K562 (cell line): ENCODE data around the gene FBXO28. TPM values are rescaled to one million over a fixed set of nuclear protein-coding genes. Genes with fewer than 3 reads are reported as not detected.

Experiments used
- ARID2 ChIP-seq: fragments of 450-650 bp; IDR thresholded peaks from 2 replicates; pipeline ENCODE4 v1.6.1; 2017; ENCODE audit warnings: antibody characterized with exemption, mild to moderate bottlenecking
- CEBPG ChIP-seq, 3 experiments: fragments of 200-800 bp in 1 of 3; sonication (Bioruptor generic) in 1 of 3; sonication (generic) in 1 of 3; formaldehyde crosslinking in 1 of 3; IDR thresholded peaks in 2 of 3; conservative IDR thresholded peaks in 1 of 3; 2 replicates each; pipeline versions ENCODE4 v1.6.1 to v1.8.0; 2016 to 2022; ENCODE audit warnings: missing compliant biosample characterization in 2 of 3, missing genetic modification characterization in 2 of 3, mild to moderate bottlenecking in 1 of 3, missing genetic modification reagents in 1 of 3
- FOS ChIP-seq: IDR thresholded peaks from 3 replicates; pipeline ENCODE4 v1.6.1; 2011; ENCODE audit not compliant: insufficient read length; ENCODE audit errors: extremely low read depth
- MCM5 ChIP-seq: fragments of 450-650 bp; IDR thresholded peaks from 2 replicates; pipeline ENCODE4 v1.6.1; 2016; ENCODE audit warnings: low read depth
- NFIX ChIP-seq: fragments of 250-450 bp; sonication (Bioruptor Pico); IDR thresholded peaks from 2 replicates; pipeline ENCODE4 v1.4.0; 2020; ENCODE audit warnings: low read depth, mild to moderate bottlenecking, moderate library complexity
- SIN3B ChIP-seq: fragments of 450-650 bp; IDR thresholded peaks from 2 replicates; pipeline ENCODE4 v1.6.1; 2017; ENCODE audit warnings: low read depth, mild to moderate bottlenecking, moderate library complexity
- STAG1 ChIP-seq: sonication (generic); formaldehyde crosslinking; IDR thresholded peaks from 2 replicates; pipeline ENCODE4 v1.5.0; 2020; ENCODE audit warnings: missing genetic modification reagents, borderline replicate concordance
- ZBTB8A ChIP-seq: fragments of 450-650 bp; IDR thresholded peaks from 2 replicates; pipeline ENCODE4 v1.6.1; 2018; ENCODE audit warnings: mild to moderate bottlenecking, moderate library complexity; ENCODE audit not compliant: partially characterized antibody
- ZNF57 ChIP-seq: fragments of 450-650 bp; formaldehyde crosslinking; IDR thresholded peaks from 2 replicates; pipeline ENCODE4 v1.4.0; 2020; ENCODE audit warnings: mild to moderate bottlenecking, moderate library complexity
- ZNF589 ChIP-seq: fragments of 200-800 bp; sonication (Bioruptor generic); IDR thresholded peaks from 2 replicates; pipeline ENCODE4 v1.6.1; 2016; ENCODE audit warnings: low read depth, missing genetic modification characterization, missing compliant biosample characterization
- ZNF778 ChIP-seq: fragments of 450-650 bp; formaldehyde crosslinking; IDR thresholded peaks from 2 replicates; pipeline ENCODE4 v1.4.0; 2020; ENCODE audit warnings: mild to moderate bottlenecking, moderate library complexity
- polyA plus RNA-seq, 8 experiments: library from polyadenylated mRNA; depleted of rRNA in 4 of 8; stranded (reverse) in 5 of 8; unstranded in 3 of 8; fragments of >200 nt; fragmentation: Nextera tagmentation in 2 of 8; fragmentation: Illumina TruSeq in 1 of 8; extraction: Ambion mirVana in 2 of 8; extraction: Trizol in 1 of 8; gene quantifications; 2 replicates each; pipeline versions ENCODE4 v1.2.1 to v1.2.3, GENCODE V29; 2011 to 2014; ENCODE audit warnings: inconsistent platforms in 1 of 8, missing spikeins in 1 of 8
- total RNA-seq, 7 experiments: library from RNA; depleted of rRNA in 6 of 7; stranded (reverse); fragments of >200 nt in 6 of 7; fragmentation: Illumina TruSeq in 2 of 7; extraction: Trizol in 2 of 7; gene quantifications; 2 replicates each; pipeline versions ENCODE4 v1.2.1 to v1.2.3, GENCODE V29; 2011 to 2021; ENCODE audit warnings: low replicate concordance in 1 of 7
- TF ChIP-seq, protein P1 (sequence below): IDR thresholded peaks from 3 replicates; pipeline ENCODE4 v1.6.1; 2011; ENCODE audit warnings: borderline replicate concordance, mild to moderate bottlenecking, moderate library complexity; ENCODE audit not compliant: insufficient read length; ENCODE audit errors: extremely low read depth
- TF ChIP-seq, protein P2 (sequence below): IDR thresholded peaks from 2 replicates; pipeline ENCODE4 v1.6.1; 2016; ENCODE audit warnings: missing genetic modification characterization, missing compliant biosample characterization
- TF ChIP-seq, protein P3 (sequence below), 2 experiments: fragments of 200-800 bp in 1 of 2; sonication (Bioruptor generic) in 1 of 2; sonication (generic) in 1 of 2; formaldehyde crosslinking in 1 of 2; IDR thresholded peaks in 1 of 2; conservative IDR thresholded peaks in 1 of 2; 2 replicates each; pipeline versions ENCODE4 v1.5.0 to v1.6.1; 2016 to 2020; ENCODE audit warnings: missing compliant biosample characterization in 1 of 2, missing genetic modification characterization in 1 of 2, missing genetic modification reagents in 1 of 2

FBXO28 gene
- total and polyA plus RNA-seq, 9 of the 15 experiments (the other 6 are each of a cell fraction or from before 2014, with no cell fraction given): 4.1 to 34.8 (median 25.3) TPM

DNA sequence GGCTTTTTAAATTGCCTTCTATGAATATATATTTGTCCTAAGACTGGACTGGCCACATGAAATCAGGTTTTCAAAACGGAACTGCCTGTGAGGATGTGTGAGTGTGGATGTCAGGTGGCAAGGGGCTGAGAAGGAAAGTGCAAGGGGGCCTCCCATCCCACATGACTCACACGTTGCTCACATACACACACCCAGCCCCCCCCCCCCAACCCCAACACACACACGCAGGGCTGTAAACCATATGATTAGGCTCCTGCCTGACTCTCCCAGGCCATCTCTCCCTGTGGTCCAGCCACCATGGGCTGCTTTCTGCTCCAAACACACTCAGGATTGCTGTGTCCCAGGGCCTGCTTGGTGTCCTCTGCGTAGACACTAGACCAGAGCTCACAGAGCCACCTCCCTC, 91.5 kb downstream of the FBXO28 start (continued):
- TF ChIP-seq ZNF589 (CRISPR knock-in tag) (no peak), MCM5 (no peak), CEBPG (CRISPR knock-in tag; IDR thresholded peaks at IDR 0.05) (no peak), CEBPG (tag; conservative IDR thresholded peaks at IDR 0.05 in 1 of 2, IDR thresholded peaks at IDR 0.05 in 1 of 2) (peak in 1 of 2 experiments; percentile 47; a peak in 1 of 4 replicates), FOS (no peak), STAG1 (CRISPR knock-in tag) (no peak), ZNF778 (CRISPR knock-in tag) (no peak), ARID2 (no peak), ZNF57 (no peak), SIN3B (no peak), NFIX (no peak), ZBTB8A (no peak)
- TF ChIP-seq, protein P1, sequence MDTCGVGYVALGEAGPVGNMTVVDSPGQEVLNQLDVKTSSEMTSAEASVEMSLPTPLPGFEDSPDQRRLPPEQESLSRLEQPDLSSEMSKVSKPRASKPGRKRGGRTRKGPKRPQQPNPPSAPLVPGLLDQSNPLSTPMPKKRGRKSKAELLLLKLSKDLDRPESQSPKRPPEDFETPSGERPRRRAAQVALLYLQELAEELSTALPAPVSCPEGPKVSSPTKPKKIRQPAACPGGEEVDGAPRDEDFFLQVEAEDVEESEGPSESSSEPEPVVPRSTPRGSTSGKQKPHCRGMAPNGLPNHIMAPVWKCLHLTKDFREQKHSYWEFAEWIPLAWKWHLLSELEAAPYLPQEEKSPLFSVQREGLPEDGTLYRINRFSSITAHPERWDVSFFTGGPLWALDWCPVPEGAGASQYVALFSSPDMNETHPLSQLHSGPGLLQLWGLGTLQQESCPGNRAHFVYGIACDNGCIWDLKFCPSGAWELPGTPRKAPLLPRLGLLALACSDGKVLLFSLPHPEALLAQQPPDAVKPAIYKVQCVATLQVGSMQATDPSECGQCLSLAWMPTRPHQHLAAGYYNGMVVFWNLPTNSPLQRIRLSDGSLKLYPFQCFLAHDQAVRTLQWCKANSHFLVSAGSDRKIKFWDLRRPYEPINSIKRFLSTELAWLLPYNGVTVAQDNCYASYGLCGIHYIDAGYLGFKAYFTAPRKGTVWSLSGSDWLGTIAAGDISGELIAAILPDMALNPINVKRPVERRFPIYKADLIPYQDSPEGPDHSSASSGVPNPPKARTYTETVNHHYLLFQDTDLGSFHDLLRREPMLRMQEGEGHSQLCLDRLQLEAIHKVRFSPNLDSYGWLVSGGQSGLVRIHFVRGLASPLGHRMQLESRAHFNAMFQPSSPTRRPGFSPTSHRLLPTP: no peak
- TF ChIP-seq, protein P2, sequence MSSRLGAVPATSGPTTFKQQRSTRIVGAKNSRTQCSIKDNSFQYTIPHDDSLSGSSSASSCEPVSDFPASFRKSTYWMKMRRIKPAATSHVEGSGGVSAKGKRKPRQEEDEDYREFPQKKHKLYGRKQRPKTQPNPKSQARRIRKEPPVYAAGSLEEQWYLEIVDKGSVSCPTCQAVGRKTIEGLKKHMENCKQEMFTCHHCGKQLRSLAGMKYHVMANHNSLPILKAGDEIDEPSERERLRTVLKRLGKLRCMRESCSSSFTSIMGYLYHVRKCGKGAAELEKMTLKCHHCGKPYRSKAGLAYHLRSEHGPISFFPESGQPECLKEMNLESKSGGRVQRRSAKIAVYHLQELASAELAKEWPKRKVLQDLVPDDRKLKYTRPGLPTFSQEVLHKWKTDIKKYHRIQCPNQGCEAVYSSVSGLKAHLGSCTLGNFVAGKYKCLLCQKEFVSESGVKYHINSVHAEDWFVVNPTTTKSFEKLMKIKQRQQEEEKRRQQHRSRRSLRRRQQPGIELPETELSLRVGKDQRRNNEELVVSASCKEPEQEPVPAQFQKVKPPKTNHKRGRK: no peak
- TF ChIP-seq, protein P3, sequence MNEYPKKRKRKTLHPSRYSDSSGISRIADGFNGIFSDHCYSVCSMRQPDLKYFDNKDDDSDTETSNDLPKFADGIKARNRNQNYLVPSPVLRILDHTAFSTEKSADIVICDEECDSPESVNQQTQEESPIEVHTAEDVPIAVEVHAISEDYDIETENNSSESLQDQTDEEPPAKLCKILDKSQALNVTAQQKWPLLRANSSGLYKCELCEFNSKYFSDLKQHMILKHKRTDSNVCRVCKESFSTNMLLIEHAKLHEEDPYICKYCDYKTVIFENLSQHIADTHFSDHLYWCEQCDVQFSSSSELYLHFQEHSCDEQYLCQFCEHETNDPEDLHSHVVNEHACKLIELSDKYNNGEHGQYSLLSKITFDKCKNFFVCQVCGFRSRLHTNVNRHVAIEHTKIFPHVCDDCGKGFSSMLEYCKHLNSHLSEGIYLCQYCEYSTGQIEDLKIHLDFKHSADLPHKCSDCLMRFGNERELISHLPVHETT (CRISPR knock-in tag; conservative IDR thresholded peaks at IDR 0.05 in 1 of 2, IDR thresholded peaks at IDR 0.05 in 1 of 2): 0 out of 4 replicates have a peak, but pooled peaks of 1 of the 2 experiments have one; percentile 31
